Effector memory CD4-positive, alpha-beta T cell (primary cell): ENCODE results near the gene SCRN1.

Experiments used
- DNase-seq, 3 donors: peaks; one replicate each; pipeline ENCODE4 v3.0.0-alpha.2; 2020
- H3K27ac ChIP-seq: 2 replicates; pipeline ENCODE4 v1.7.0; 2013; ENCODE audit warnings: mild to moderate bottlenecking, low read length, moderate library complexity; ENCODE audit not compliant: insufficient read depth, poor library complexity, severe bottlenecking
- H3K27me3 ChIP-seq: replicated peaks from 2 replicates; pipeline ENCODE4 v1.7.0; 2013; ENCODE audit warnings: mild to moderate bottlenecking, low read length; ENCODE audit not compliant: insufficient read depth, control insufficient read depth, poor library complexity, severe bottlenecking
- H3K36me3 ChIP-seq: 2 replicates; pipeline ENCODE4 v1.7.0; 2013; ENCODE audit warnings: mild to moderate bottlenecking, low read length, moderate library complexity; ENCODE audit not compliant: control insufficient read depth, insufficient read depth
- H3K4me1 ChIP-seq: 2 replicates; pipeline ENCODE4 v1.7.0; 2013; ENCODE audit warnings: low read length, mild to moderate bottlenecking; ENCODE audit not compliant: control insufficient read depth, insufficient read depth, poor library complexity, severe bottlenecking
- H3K4me3 ChIP-seq: 2 replicates; pipeline ENCODE4 v1.7.0; 2013; ENCODE audit warnings: low read length, low read depth, mild to moderate bottlenecking; ENCODE audit not compliant: insufficient read depth, poor library complexity, severe bottlenecking
- H3K9me3 ChIP-seq: 2 replicates; pipeline ENCODE4 v1.7.0; 2013; ENCODE audit warnings: mild to moderate bottlenecking, low read length, moderate library complexity; ENCODE audit not compliant: control insufficient read depth

The SCRN1 gene

GRCh38 chr7:29955799-29956486 lies 33.7 kb downstream of the SCRN1 start:
- no peak overlapping the region for H3K27ac ChIP-seq
- no peaks in the 10 kb centered on the region for H3K4me1 ChIP-seq
- no peaks in the 10 kb centered on the region for H3K9me3 ChIP-seq
- H3K36me3 ChIP-seq = no peaks in the 10 kb centered on the region
- no peak overlapping the region for H3K4me3 ChIP-seq
- peaks cover 3% of the 10 kb centered on the region for H3K27me3 ChIP-seq
- DNase-seq = no peak

GRCh38 chr7:29955075-29955792 lies 34.4 kb downstream of the SCRN1 start:
- no peaks in the 10 kb centered on the region for H3K4me1 ChIP-seq
- H3K27ac ChIP-seq = no peak overlapping the region
- no peak for DNase-seq
- H3K27me3 ChIP-seq = peaks cover 3% of the 10 kb centered on the region
- no peak overlapping the region for H3K4me3 ChIP-seq
- no peaks in the 10 kb centered on the region for H3K36me3 ChIP-seq
- H3K9me3 ChIP-seq = no peaks in the 10 kb centered on the region

GRCh38 chr7:29953726-29954347 lies 35.8 kb downstream of the SCRN1 start:
- peaks cover 3% of the 10 kb centered on the region for H3K27me3 ChIP-seq
- H3K36me3 ChIP-seq = no peaks in the 10 kb centered on the region
- DNase-seq = no peak

GRCh38 chr7:29951206-29951605 lies 38.4 kb downstream of the SCRN1 start:
- Histone ChIP-seq H3K36me3 (no peaks in the 10 kb centered on the region), H3K27me3 (no peaks in the 10 kb centered on the region), H3K27ac (no peak overlapping the region), H3K4me1 (no peaks in the 10 kb centered on the region), H3K4me3 (no peak overlapping the region), H3K9me3 (no peaks in the 10 kb centered on the region)
- no peak for DNase-seq

More at GRCh38 chr7:29953726-29954347, 35.8 kb downstream of the SCRN1 start:
- no peak overlapping the region for H3K27ac ChIP-seq
- no peak overlapping the region for H3K4me3 ChIP-seq
- H3K9me3 ChIP-seq = no peaks in the 10 kb centered on the region
- no peaks in the 10 kb centered on the region for H3K4me1 ChIP-seq

GRCh38 chr7:29950480-29950879 lies 39.1 kb downstream of the SCRN1 start:
- no peaks in the 10 kb centered on the region for H3K4me1 ChIP-seq
- no peak overlapping the region for H3K27ac ChIP-seq
- H3K27me3 ChIP-seq = no peaks in the 10 kb centered on the region
- no peak overlapping the region for H3K4me3 ChIP-seq
- H3K36me3 ChIP-seq = no peaks in the 10 kb centered on the region
- no peaks in the 10 kb centered on the region for H3K9me3 ChIP-seq
- DNase-seq = no peak

GRCh38 chr7:29948587-29948986 lies 41.0 kb downstream of the SCRN1 start:
- no peaks in the 10 kb centered on the region for H3K36me3 ChIP-seq
- no peak for DNase-seq
- no peaks in the 10 kb centered on the region for H3K9me3 ChIP-seq
- H3K4me1 ChIP-seq = no peaks in the 10 kb centered on the region
- no peak overlapping the region for H3K27ac ChIP-seq
- no peak overlapping the region for H3K4me3 ChIP-seq
- H3K27me3 ChIP-seq = no peaks in the 10 kb centered on the region

- H3K36me3 ChIP-seq = no peaks in the 10 kb centered on the region
- H3K9me3 ChIP-seq = no peaks in the 10 kb centered on the region
- H3K4me1 ChIP-seq = no peaks in the 10 kb centered on the region
- no peak overlapping the region for H3K27ac ChIP-seq
- no peak for DNase-seq
- no peaks in the 10 kb centered on the region for H3K27me3 ChIP-seq
- no peak overlapping the region for H3K4me3 ChIP-seq
Observed at GRCh38 chr7:29946428-29947186, 43.0 kb downstream of the SCRN1 start.

- H3K36me3 ChIP-seq = no peaks in the 10 kb centered on the region
- H3K4me3 ChIP-seq = no peak overlapping the region
- no peaks in the 10 kb centered on the region for H3K9me3 ChIP-seq
- H3K4me1 ChIP-seq = no peaks in the 10 kb centered on the region
- no peak for DNase-seq
- no peaks in the 10 kb centered on the region for H3K27me3 ChIP-seq
- H3K27ac ChIP-seq = no peak overlapping the region
Observed at GRCh38 chr7:29945259-29945809, 44.3 kb downstream of the SCRN1 start.

GRCh38 chr7:29940199-29940598 lies 49.4 kb downstream of the SCRN1 start:
- H3K27ac ChIP-seq = no peak overlapping the region
- H3K9me3 ChIP-seq = no peaks in the 10 kb centered on the region
- no peak for DNase-seq
- H3K4me3 ChIP-seq = no peak overlapping the region
- no peaks in the 10 kb centered on the region for H3K36me3 ChIP-seq
- no peaks in the 10 kb centered on the region for H3K4me1 ChIP-seq
- H3K27me3 ChIP-seq = no peaks in the 10 kb centered on the region
